Prostate gland (tissue), 2 donors: ENCODE measurements around the gene ACBD3. TPM values are rescaled to one million over a fixed set of nuclear protein-coding genes. Genes with fewer than 3 reads are reported as not detected.

Experiments used
- DNase-seq: peaks from one replicate; pipeline ENCODE4 v3.0.0-alpha.2; 2019; ENCODE audit warnings: low spot score
- H3K27ac ChIP-seq, 2 donors: fragments of 200-600 bp; sonication (generic); 2 replicates each; pipeline ENCODE4 v1.5.1; 2017 to 2019
- H3K27me3 ChIP-seq: fragments of 200-600 bp; sonication (generic); replicated peaks from 2 replicates; pipeline ENCODE4 v1.5.1; 2019; ENCODE audit not compliant: insufficient read depth
- H3K36me3 ChIP-seq, 2 donors: fragments of 200-600 bp; sonication (generic); 1 replicate in 1 of 2; 2 replicates in 1 of 2; pipeline versions ENCODE4 v1.5.1 to v1.8.1; 2017 to 2019
- H3K4me1 ChIP-seq: fragments of 200-600 bp; sonication (generic); replicated peaks from 2 replicates; pipeline ENCODE4 v1.5.1; 2019
- H3K4me3 ChIP-seq, 2 donors: fragments of 200-600 bp; sonication (generic); 2 replicates each; pipeline ENCODE4 v1.5.1; 2017 to 2019
- H3K9me3 ChIP-seq: fragments of 200-600 bp; sonication (generic); 2 replicates; pipeline ENCODE4 v1.5.1; 2017
- CTCF ChIP-seq, 4 experiments: fragments of 200-600 bp in 2 of 4; fragments of 450-650 bp in 2 of 4; sonication (generic) in 2 of 4; IDR thresholded peaks; 1 replicate in 3 of 4; 2 replicates in 1 of 4; pipeline ENCODE4 v1.5.1; 2016 to 2019; ENCODE audit warnings: antibody characterized with exemption in 4 of 4, mild to moderate bottlenecking in 2 of 4, moderate library complexity in 2 of 4
- POLR2A ChIP-seq: fragments of 450-650 bp; IDR thresholded peaks from one replicate; pipeline ENCODE4 v1.6.1; 2016; ENCODE audit warnings: antibody characterized with exemption, mild to moderate bottlenecking
- POLR2AphosphoS5 ChIP-seq: sonication (generic); formaldehyde crosslinking; IDR thresholded peaks from one replicate; pipeline ENCODE4 v1.6.1; 2017; ENCODE audit warnings: antibody characterized with exemption
- WGBS: methylation state at CpG from one replicate; pipeline ENCODE4 v1.1.5; 2018; 5-methylcytosine and 5-hydroxymethylcytosine counted together
- intact Hi-C: fragments of 100-400 bp; cut with DNase I; formaldehyde crosslinking; loops from one replicate; pipeline ENCODE4 v1.14.2; 2022
- total RNA-seq, 2 donors: library from RNA; depleted of rRNA; stranded (reverse); fragments of >200 nt; gene quantifications; one replicate each; pipeline ENCODE4 v1.1.0, GENCODE V29; 2016

Gene ACBD3
- total RNA-seq, result 10 to 100 TPM; 42.0 to 46.7 TPM

DNA sequence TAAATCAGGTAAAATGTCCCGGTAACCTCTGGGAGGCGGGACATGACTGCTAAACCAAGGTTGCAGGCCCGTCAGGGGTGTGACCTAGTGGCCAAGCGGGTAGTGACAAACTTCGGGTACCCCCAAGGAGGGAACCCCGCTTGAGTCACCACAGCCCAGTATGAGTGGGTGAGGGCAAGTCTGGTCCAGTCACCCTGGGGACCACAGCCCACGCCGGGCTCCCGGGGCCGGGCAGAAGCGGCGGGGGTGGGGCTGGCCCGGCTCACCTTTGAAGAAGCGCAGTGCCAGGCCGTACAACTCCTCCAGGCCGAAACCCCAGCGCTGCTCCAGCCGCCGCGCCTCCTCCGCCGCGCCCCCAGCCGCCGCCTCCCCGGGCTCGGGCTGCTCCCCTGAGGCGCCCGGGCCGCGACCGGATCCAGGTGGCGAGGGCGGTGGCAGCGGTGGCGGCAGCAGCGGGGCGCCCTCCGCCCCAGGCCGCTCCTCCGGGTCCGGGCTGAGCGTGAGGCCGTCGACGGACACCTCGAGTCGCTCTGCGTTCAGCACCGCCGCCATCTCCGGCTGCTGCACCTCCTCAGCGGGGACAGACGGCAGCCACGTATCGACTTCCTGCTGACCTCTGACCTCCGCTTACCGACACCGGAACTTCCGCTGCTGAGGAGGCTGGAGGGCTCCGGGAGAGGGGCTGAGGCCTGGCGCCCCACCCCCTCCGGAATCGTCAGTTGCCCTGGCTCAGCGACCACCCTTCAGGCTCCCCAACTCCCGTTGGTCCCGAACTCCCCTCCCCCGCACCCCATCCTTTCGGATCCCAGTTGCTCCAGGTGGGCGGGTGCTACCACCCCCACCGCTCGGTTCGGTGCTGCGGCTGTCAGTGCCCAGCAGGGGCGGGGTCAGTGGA is at the start of gene ACBD3:
Gene ACBD3 (minus strand): TSS at position 618 of the 895 bp plus-strand sequence. CDS start 66 bp downstream, at position 552.
- Histone ChIP-seq H3K27me3 (no peaks in the 10 kb centered on the region), H3K9me3 (no peaks in the 10 kb centered on the region), H3K27ac (peak within 1 kb of the TSS; percentile 88 to 94), H3K4me3 (peak within 1 kb of the TSS; percentile 86 to 94), H3K4me1 (no peaks in the 10 kb centered on the region), H3K36me3 (no peaks in the 10 kb centered on the region)
- intact Hi-C loops, result loop anchor here (10.0 kb wide), 1 partner anchor 218 kb away; the partner anchor contains the start of gene PARP1
- peak; percentile 85 for TF ChIP-seq POLR2A
- peak; percentile 82 for TF ChIP-seq POLR2AphosphoS5
- TF ChIP-seq CTCF (IDR thresholded peaks at IDR 0.05), result peak in 2 of 4 experiments; percentile 17 to 32
- WGBS, result under 1% methylated on average over 73 of the region's 75 CpGs
- DNase-seq, result peak; percentile 81

GRCh38 chr1:226233806-226234205 is 47.3 kb upstream of the ACBD3 start:
- WGBS, result 82% methylated on average over 3 of the region's 3 CpGs
- intact Hi-C loops, result no loop called here
- Histone ChIP-seq H3K9me3 (no peaks in the 10 kb centered on the region), H3K27ac (no peak overlapping the region), H3K4me3 (no peak overlapping the region), H3K4me1 (no peaks in the 10 kb centered on the region), H3K27me3 (no peaks in the 10 kb centered on the region), H3K36me3 (no peaks in the 10 kb centered on the region)
- no peak for TF ChIP-seq POLR2A
- no peak for TF ChIP-seq POLR2AphosphoS5
- no peak for TF ChIP-seq CTCF (IDR thresholded peaks at IDR 0.05)
- DNase-seq, result no peak

DNA sequence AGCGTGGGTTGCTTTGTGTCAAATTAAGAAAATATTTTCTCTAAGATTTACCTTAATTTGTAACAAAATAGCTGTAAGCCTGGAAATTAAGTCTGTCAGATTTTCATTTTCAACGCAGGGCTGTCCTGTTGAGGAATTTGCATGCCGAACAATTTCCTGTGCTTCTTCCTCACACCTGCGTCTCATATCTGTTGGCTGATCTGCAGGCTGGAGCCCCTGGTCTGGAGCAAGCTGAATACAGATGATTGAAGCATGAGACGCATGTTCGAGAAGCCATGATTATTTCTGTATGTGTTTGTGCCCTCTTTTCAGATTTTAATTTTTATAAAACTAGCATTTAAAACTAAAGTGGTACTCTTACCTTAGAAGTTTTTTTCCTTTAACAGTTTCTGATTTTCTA is 46.8 kb upstream of the ACBD3 start:
- DNase-seq, result no peak
- intact Hi-C loops, result no loop called here
- Histone ChIP-seq H3K4me1 (no peaks in the 10 kb centered on the region), H3K27ac (no peak overlapping the region), H3K4me3 (no peak overlapping the region), H3K9me3 (no peaks in the 10 kb centered on the region), H3K36me3 (no peaks in the 10 kb centered on the region), H3K27me3 (no peaks in the 10 kb centered on the region)
- TF ChIP-seq CTCF (IDR thresholded peaks at IDR 0.05), result no peak
- TF ChIP-seq POLR2A, result no peak
- WGBS, result 92% methylated on average over 6 of the region's 6 CpGs

DNA sequence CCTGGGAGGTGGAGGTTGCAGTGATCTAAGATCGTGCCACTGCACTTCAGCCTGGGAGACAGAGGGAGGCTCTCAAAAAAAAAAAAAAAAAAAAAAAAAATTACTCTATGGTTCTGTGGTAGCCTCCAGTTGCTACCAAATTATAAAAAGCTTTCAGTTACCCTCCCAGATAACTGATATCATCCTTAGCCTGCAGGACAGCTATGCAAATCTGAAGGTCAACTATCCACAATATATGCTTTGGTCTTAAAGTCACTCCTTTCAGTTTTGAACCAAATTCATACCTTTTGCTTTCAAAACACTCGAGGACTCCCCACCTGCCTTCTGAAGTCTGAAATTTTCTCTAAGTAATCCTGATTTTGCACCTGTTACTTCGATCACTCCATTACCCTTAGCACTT is 40.1 kb upstream of the ACBD3 start:
- H3K27ac ChIP-seq, result no peak overlapping the region
- intact Hi-C loops, result no loop called here
- no peaks in the 10 kb centered on the region for H3K27me3 ChIP-seq
- WGBS, result 91% methylated on average over 3 of the region's 3 CpGs
- H3K36me3 ChIP-seq, result no peaks in the 10 kb centered on the region
- no peaks in the 10 kb centered on the region for H3K9me3 ChIP-seq
- no peak for DNase-seq
- TF ChIP-seq CTCF (IDR thresholded peaks at IDR 0.05) (no peak), POLR2A (no peak), POLR2AphosphoS5 (no peak)
- H3K4me3 ChIP-seq, result no peak overlapping the region
- no peaks in the 10 kb centered on the region for H3K4me1 ChIP-seq
